B cell (primary cell): ENCODE data around the gene SLC37A1. TPM values are rescaled to one million over a fixed set of nuclear protein-coding genes. Genes with fewer than 3 reads are reported as not detected.

Source experiments
- ATAC-seq: fragments of 200-7000 bp; cut with Tn5 transposase; one replicate; pipeline ENCODE4 v1.10.0; 2021; ENCODE audit warnings: low read depth, mild to moderate bottlenecking, moderate number of reproducible peaks, moderate library complexity
- CTCF ChIA-PET: fragments of 350-600 bp; sonication (Branson Sonifier 250); formaldehyde crosslinking; loops from one replicate; lab custom pipeline; 2021; ENCODE audit warnings: antibody characterized with exemption, inconsistent platforms; lab: Charles Lee
- POLR2A ChIA-PET: fragments of 350-600 bp; sonication (Branson Sonifier 250); formaldehyde crosslinking; loops from one replicate; lab custom pipeline; 2021; ENCODE audit warnings: antibody characterized with exemption; lab: Charles Lee
- DNase-seq: peaks from one replicate; pipeline ENCODE4 v3.0.0; 2013
- H2AFZ ChIP-seq: 2 replicates; pipeline ENCODE4 v1.6.1; 2012; ENCODE audit warnings: mild to moderate bottlenecking, low read depth, low read length; ENCODE audit not compliant: insufficient read depth, poor library complexity, severe bottlenecking
- H3K27ac ChIP-seq, 2 donors: 1 replicate in 1 of 2; 2 replicates in 1 of 2; pipeline ENCODE4 v1.5.1; 2012 to 2013; ENCODE audit warnings: low read length in 2 of 2, mild to moderate bottlenecking in 2 of 2, moderate library complexity in 1 of 2
- H3K27me3 ChIP-seq, 4 experiments: fragments of 200-600 bp in 1 of 4; sonication (generic) in 1 of 4; replicated peaks in 1 of 4; 1 replicate in 2 of 4; 2 replicates in 2 of 4; pipeline versions ENCODE4 v1.6.1 to v1.7.0; 2013 to 2016; ENCODE audit warnings: low read length in 3 of 4, mild to moderate bottlenecking in 2 of 4, mixed read lengths in 1 of 4, moderate library complexity in 1 of 4; ENCODE audit not compliant: insufficient read depth in 4 of 4, control insufficient read depth in 3 of 4; ENCODE audit errors: control extremely low read depth in 1 of 4
- H3K36me3 ChIP-seq, 2 experiments: replicated peaks in 1 of 2; 1 replicate in 1 of 2; 2 replicates in 1 of 2; pipeline versions ENCODE4 v1.6.1 to v1.7.1; 2013; ENCODE audit warnings: low read length in 1 of 2; ENCODE audit not compliant: insufficient read depth in 2 of 2, control insufficient read depth in 1 of 2; ENCODE audit errors: control extremely low read depth in 1 of 2, extremely low read depth in 1 of 2
- H3K4me1 ChIP-seq, 2 donors: fragments of 200-600 bp in 1 of 2; sonication (generic) in 1 of 2; 1 replicate in 1 of 2; 2 replicates in 1 of 2; pipeline versions ENCODE4 v1.5.1 to v1.6.1; 2013 to 2017; ENCODE audit warnings: low read length in 2 of 2; ENCODE audit not compliant: control insufficient read depth in 2 of 2, insufficient read depth in 2 of 2
- H3K4me2 ChIP-seq: replicated peaks from 2 replicates; pipeline ENCODE3; 2012; ENCODE audit warnings: mild to moderate bottlenecking, low read depth, low read length; ENCODE audit not compliant: poor library complexity, severe bottlenecking
- H3K4me3 ChIP-seq, 5 experiments: fragments of 200-600 bp in 1 of 5; sonication (generic) in 1 of 5; 1 replicate in 3 of 5; 2 replicates in 2 of 5; pipeline versions ENCODE4 v1.5.1 to v1.7.0; 2011 to 2016; ENCODE audit warnings: low read length in 4 of 5, mild to moderate bottlenecking in 4 of 5, low read depth in 2 of 5, control low read depth in 1 of 5, moderate library complexity in 1 of 5; ENCODE audit not compliant: insufficient read depth in 1 of 5; ENCODE audit errors: control extremely low read depth in 1 of 5, extremely low read depth in 1 of 5
- H3K79me2 ChIP-seq: fragments of 200-600 bp; sonication (generic); one replicate; pipeline ENCODE4 v1.6.0; 2016; ENCODE audit warnings: low read length; ENCODE audit not compliant: control insufficient read depth, insufficient read depth
- H3K9ac ChIP-seq: fragments of 200-600 bp; sonication (generic); 2 replicates; pipeline ENCODE4 v1.6.1; 2017; ENCODE audit warnings: mild to moderate bottlenecking, low read length, moderate library complexity
- H3K9me3 ChIP-seq, 3 donors: one replicate each; pipeline versions ENCODE4 v1.6.1 to v1.7.1; 2013; ENCODE audit warnings: low read length in 2 of 3; ENCODE audit not compliant: control insufficient read depth in 2 of 3, insufficient read depth in 1 of 3; ENCODE audit errors: control extremely low read depth in 1 of 3
- H4K20me1 ChIP-seq: 2 replicates; pipeline ENCODE4 v1.6.0; 2012; ENCODE audit warnings: mild to moderate bottlenecking, low read length; ENCODE audit not compliant: insufficient read depth, control insufficient read depth, poor library complexity, severe bottlenecking
- H3K27ac Mint-ChIP-seq: one replicate; pipeline ENCODE4 v1.8.0; 2021; ENCODE audit warnings: mixed read lengths
- H3K27me3 Mint-ChIP-seq: one replicate; pipeline ENCODE4 v1.8.0; 2021; ENCODE audit warnings: mixed read lengths
- H3K4me1 Mint-ChIP-seq: one replicate; pipeline ENCODE4 v1.8.0; 2021; ENCODE audit warnings: mixed read lengths
- H3K4me3 Mint-ChIP-seq: one replicate; pipeline ENCODE4 v1.8.0; 2021; ENCODE audit warnings: mixed read lengths
- H3K9me3 Mint-ChIP-seq: one replicate; pipeline ENCODE4 v1.8.0; 2022; ENCODE audit warnings: mixed read lengths; ENCODE audit not compliant: insufficient read depth
- EZH2 ChIP-seq: IDR thresholded peaks from 2 replicates; pipeline ENCODE4 v1.6.1; 2012; ENCODE audit warnings: borderline replicate concordance, low read depth, mild to moderate bottlenecking, moderate library complexity, low read length; ENCODE audit not compliant: insufficient read depth, poor library complexity, severe bottlenecking
- WGBS: methylation state at CpG from one replicate; pipeline ENCODE4 v1.1.5; 2013; ENCODE audit warnings: missing lambda C conversion rate; ENCODE audit not compliant: insufficient coverage; 5-methylcytosine and 5-hydroxymethylcytosine counted together
- intact Hi-C: fragments of 100-400 bp; cut with micrococcal nuclease; formaldehyde crosslinking; loops from one replicate; pipeline ENCODE4 v1.10.0; 2022
- polyA plus RNA-seq: library from polyadenylated mRNA; depleted of rRNA; stranded (reverse); fragments of >200 nt; gene quantifications from 2 replicates; pipeline ENCODE4 v1.2.3, GENCODE V29; 2012
- total RNA-seq, 2 donors: library from RNA; stranded (reverse); fragments of 120-200 nt in 1 of 2; gene quantifications; 1 replicate in 1 of 2; 2 replicates in 1 of 2; pipeline versions ENCODE4 v1.2.3 to v1.2.4, GENCODE V29; 2013 to 2022
- TF ChIP-seq, protein P1 (sequence below): fragments of 200-600 bp; IDR thresholded peaks from one replicate; pipeline ENCODE4 v1.8.0; 2022; ENCODE audit warnings: antibody characterized with exemption, mild to moderate bottlenecking

SLC37A1 gene
- total and polyA plus RNA-seq, 2 donors (not counting 1 experiment from before 2014, with no cell fraction given), result 38.1 to 60.2 TPM

- ATAC-seq (no peak), DNase-seq (no peak)
- Mint-ChIP-seq H3K4me1 (peaks cover 14% of the 10 kb centered on the region), H3K4me3 (no peak overlapping the region), H3K9me3 (no peaks in the 10 kb centered on the region), H3K27me3 (peaks cover 14% of the 10 kb centered on the region), H3K27ac (peak overlapping the region; percentile 53)
- Histone ChIP-seq H3K79me2 (no peaks in the 10 kb centered on the region), H3K4me3 (no peak overlapping the region), H3K36me3 (no peaks in the 10 kb centered on the region), H3K4me2 (no peak overlapping the region), H3K27me3 (peaks cover 0 to 12% (median 0%) of the 10 kb centered on the region in 4 experiments), H4K20me1 (no peaks in the 10 kb centered on the region), H3K27ac (no peak overlapping the region), H2AFZ (no peak overlapping the region), H3K9me3 (no peaks in the 10 kb centered on the region), H3K4me1 (peaks cover 10 to 17% of the 10 kb centered on the region in 2 donors), H3K9ac (no peak overlapping the region)
- CTCF ChIA-PET, result interaction anchor here (1.0 to 4.9 kb wide), 10 partner anchors 8 to 1053 kb away, joined by 3 to 74 read pairs (median 4); no protein-coding TSS in a partner anchor
- 97% methylated on average over 18 of the region's 19 CpGs for WGBS
- TF ChIP-seq, protein P1, sequence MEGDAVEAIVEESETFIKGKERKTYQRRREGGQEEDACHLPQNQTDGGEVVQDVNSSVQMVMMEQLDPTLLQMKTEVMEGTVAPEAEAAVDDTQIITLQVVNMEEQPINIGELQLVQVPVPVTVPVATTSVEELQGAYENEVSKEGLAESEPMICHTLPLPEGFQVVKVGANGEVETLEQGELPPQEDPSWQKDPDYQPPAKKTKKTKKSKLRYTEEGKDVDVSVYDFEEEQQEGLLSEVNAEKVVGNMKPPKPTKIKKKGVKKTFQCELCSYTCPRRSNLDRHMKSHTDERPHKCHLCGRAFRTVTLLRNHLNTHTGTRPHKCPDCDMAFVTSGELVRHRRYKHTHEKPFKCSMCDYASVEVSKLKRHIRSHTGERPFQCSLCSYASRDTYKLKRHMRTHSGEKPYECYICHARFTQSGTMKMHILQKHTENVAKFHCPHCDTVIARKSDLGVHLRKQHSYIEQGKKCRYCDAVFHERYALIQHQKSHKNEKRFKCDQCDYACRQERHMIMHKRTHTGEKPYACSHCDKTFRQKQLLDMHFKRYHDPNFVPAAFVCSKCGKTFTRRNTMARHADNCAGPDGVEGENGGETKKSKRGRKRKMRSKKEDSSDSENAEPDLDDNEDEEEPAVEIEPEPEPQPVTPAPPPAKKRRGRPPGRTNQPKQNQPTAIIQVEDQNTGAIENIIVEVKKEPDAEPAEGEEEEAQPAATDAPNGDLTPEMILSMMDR, result no peak
- TF ChIP-seq EZH2, result no peak
- POLR2A ChIA-PET, result no interaction called here
- intact Hi-C loops, result loop anchor here (5.0 to 10.0 kb wide), 4 partner anchors 63 to 333 kb away; partner anchors contain the start of genes ERVH48-1 and PDE9A
These were observed 78.6 kb downstream of the SLC37A1 start for GRCh38 chr21:42592156-42592820.
